HG03108 (cell line): ENCODE results near the gene ANKRD55.
"Not testable (repeated sequence)": the region's sequence is repeated elsewhere in the genome, so short reads cannot be mapped to it uniquely, and the experiment has no call there.

Experiments used
- ATAC-seq: cut with Tn5 transposase; IDR thresholded peaks from one replicate; pipeline ENCODE4 v1.9.1; 2021; ENCODE audit warnings: moderate library complexity; ENCODE audit not compliant: unreplicated experiment

Gene ANKRD55

DNA sequence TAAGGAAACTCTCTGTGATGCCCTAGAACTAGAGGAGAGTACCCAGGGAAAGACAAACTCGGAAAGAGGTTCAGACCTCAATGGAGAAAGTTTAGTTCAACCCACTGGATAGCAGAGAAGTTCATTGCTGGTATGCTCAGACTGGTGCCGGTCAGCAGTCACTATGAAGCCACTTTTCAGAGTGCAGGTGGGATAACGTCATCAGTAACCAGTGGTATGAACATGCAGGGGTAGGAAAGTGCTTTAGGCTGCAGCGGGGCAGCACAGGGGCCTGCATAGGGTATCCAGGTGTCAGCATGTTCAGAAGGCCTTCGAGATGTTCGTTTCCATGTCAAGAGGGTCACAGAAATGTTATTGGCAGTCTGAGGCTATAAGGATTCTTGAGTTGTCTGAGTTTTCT, 20.8 kb upstream of the ANKRD55 start:
- no peak for ATAC-seq

- ATAC-seq = no peak
Measured at GRCh38 chr5:56253126-56253525, 20.0 kb upstream of the ANKRD55 start.

GRCh38 chr5:56251918-56252553, 18.9 kb upstream of the ANKRD55 start:
- ATAC-seq = no peak

DNA sequence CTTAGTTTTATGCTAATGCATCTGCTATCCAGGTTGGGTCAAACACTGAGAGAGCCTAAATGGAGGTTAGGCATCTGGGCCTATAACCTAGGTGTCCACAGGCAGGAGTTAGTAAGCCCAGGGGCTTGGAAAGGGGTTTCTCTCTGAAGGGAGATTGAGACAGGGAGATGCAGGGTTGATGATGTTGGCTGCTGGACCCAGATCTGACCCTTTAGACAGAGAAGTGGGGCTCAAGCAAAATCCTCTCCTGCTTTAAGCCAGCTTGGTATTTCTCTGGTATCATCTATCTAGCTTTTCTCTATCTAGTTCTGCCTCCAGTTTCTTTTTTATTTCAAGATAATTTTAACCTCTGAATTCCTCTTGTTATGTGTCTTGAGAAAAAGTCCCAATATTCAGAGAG, 18.3 kb upstream of the ANKRD55 start:
- ATAC-seq = no peak

GRCh38 chr5:56250011-56250410, 16.9 kb upstream of the ANKRD55 start:
- no peak for ATAC-seq

DNA sequence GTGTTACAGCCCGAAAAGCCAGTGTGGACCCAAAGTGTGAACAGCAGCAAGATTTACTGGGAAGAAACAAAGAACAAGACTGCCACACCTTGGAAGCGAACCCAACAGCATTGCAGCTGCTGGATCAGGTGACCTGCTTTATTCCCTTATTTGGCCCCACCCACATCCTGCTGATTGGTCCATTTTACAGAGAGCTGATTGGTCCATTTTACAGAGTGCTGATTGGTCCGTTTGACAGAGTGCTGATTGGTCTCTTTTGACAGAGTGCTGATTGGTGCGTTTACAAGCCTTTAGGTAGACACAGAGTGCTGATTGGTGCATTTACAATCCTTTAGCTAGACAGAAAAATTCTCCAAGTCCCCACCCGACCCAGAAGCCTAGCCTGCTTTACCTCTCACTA, 16.0 kb upstream of the ANKRD55 start:
- not testable (repeated sequence) for ATAC-seq

DNA sequence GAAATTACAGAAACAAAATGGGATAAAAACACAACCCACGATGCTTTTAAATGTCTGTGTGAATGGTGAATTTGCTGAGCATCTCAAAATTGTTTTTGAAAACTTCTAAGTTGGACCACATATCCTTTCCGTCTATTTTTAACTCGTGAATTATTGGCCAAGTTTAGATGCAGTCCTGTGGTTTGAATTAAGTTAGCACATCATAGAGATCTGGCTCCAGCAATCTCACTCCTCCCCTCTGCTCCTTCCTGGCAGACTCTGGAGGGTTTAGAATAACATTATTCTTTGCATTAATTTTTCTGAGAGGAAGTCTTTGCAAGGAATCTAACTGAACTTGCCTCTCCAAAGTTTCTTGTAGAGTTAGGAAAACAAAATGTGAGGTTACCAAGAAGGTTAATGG, 14.5 kb upstream of the ANKRD55 start:
- ATAC-seq = no peak

- no peak for ATAC-seq
Measured at GRCh38 chr5:56246769-56247168, 13.6 kb upstream of the ANKRD55 start.

- no peak for ATAC-seq
Measured at GRCh38 chr5:56245481-56245880, 12.4 kb upstream of the ANKRD55 start.

GRCh38 chr5:56244627-56245026, 11.5 kb upstream of the ANKRD55 start:
- no peak for ATAC-seq

- ATAC-seq = not testable (repeated sequence)
Measured at GRCh38 chr5:56242271-56242670, 9.1 kb upstream of the ANKRD55 start.

- no peak for ATAC-seq
Measured at GRCh38 chr5:56232538-56232937, 592 bp downstream of the ANKRD55 start.

DNA sequence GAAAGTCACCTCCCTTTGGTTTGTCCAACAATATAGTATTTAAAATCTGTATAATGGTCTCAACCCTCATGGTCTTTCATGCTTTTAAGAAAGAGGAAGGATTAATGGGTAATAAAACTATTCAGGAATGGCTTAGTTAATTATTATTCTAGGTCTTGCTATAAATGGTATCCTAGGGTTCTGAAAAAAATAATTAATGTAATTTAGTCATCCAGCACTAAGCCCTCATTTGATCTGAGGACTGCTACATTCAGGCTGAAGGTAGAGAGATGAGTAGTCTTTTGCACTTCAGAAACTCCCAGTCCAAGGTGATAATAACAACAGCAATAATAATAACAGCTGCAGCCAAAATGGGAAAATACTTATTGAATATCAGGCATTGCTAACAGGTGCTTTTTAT, 2.6 kb downstream of the ANKRD55 start:
- no peak for ATAC-seq

- no peak for ATAC-seq
Measured at GRCh38 chr5:56229111-56229510, 4.0 kb downstream of the ANKRD55 start.

DNA sequence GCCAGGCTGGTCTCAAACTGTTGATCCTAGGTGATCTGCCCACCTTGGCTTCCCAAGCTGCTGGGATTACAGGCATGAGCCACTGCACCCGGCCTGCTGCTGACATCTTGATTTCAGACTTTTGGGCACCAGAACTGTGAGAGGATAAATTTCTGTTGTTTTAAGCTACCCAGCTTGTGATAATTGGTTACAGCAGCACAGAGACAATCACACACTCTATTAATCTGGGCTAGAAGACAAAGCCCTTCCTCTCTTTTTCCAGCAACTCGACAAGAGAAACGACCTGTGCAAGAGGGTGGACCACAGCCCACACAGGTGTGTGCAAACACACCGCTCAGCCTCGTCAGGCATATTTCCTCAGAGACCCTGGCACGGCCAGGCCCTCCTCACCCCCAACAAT, 4.5 kb downstream of the ANKRD55 start:
- ATAC-seq = no peak

GRCh38 chr5:56227691-56228090, 5.4 kb downstream of the ANKRD55 start:
- no peak for ATAC-seq

DNA sequence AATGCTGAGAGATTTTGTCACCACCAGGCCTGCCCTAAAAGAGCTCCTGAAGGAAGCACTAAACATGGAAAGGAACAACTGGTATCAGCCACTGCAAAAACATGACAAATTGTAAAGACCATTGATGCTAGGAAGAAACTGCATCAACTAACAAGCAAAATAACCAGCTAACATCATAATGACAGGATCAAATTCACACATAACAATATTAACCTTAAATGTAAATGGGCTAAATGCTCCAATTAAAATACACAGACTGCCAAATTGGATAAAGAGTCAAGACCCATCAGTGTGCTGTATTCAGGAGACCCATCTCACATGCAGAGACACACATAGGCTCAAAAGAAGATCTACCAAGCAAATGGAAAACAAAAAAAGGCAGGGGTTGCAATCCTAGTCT, 9.8 kb downstream of the ANKRD55 start:
- ATAC-seq = not testable (repeated sequence)

GRCh38 chr5:56221601-56222000, 11.5 kb downstream of the ANKRD55 start:
- not testable (repeated sequence) for ATAC-seq

- no peak for ATAC-seq
Measured at GRCh38 chr5:56215019-56215830, 17.9 kb downstream of the ANKRD55 start.

DNA sequence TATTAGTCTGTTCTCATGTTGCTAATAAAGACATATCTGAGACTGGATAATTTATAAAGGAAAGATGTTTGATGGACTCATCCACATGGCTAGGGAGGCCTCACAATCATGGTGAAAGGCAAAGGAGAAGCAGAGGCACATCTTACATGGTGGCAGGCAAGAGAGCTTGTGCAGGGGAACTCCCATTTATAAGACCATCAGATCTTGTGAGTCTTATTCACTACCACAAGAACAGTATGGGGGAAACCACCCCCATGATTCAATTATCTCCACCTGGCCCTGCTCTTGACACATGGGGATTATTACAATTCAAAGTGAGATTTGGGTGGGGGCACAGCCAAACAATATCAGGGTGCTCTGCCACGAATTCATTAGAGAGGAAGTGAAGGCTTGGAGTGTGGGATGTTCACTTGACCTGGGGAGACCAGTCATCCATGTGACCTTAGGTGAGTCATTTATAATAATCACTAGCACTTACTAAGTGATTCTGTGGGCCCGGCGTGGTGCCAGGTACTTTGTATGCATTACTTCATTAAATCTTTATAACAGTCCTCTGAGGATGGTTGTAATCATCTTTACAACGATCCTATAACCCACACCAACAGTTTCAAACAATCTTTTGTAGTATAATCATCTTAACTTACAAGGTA, 19.1 kb downstream of the ANKRD55 start:
- ATAC-seq = not testable (repeated sequence)

DNA sequence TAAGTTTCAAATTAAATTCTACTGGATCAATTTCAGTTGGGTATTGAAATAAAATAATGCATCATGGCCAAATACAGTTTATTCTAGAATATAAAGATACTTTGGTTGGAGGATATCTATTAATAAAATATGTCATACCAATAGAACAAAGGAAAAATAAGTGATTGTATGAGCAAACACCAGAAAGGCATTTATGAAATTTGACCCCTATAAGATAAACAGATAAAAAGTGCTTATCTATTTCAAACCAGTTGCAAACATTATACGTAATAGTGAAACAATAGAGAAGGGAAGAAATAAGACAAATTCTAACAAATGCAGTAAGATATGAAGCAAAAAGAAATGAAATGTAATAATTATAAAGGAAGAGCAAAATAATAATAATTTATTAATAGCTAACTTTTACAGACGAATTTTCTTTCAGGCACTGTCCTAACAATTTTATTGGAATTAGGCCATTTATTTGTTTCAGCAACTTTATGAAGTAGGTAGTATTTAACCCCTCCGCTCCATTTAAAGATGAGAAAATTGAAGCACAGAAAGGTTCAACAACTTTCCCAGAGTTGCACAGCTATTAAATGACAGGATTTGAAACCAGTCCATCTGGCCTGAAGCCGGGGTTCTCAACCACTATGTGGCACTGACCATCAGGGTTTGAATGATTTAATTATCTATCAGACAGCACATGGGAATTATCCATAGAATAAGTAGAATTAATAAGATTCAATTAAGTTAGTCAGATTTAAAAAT, 20.8 kb downstream of the ANKRD55 start:
- ATAC-seq = no peak
